Subcutaneous adipose tissue (tissue), 4 donors: ENCODE data around the gene OLFML2A. TPM values are rescaled to one million over a fixed set of nuclear protein-coding genes. Genes with fewer than 3 reads are reported as not detected.

ENCODE experiments used
- CTCF ChIP-seq: fragments of 450-650 bp; IDR thresholded peaks from one replicate; pipeline ENCODE4 v1.5.1; 2016; ENCODE audit warnings: low read depth, mild to moderate bottlenecking, control low read depth, antibody characterized with exemption, moderate library complexity
- total RNA-seq, 4 donors: library from RNA; depleted of rRNA; stranded (reverse); fragments of >200 nt; gene quantifications; one replicate each; pipeline ENCODE4 v1.1.0, GENCODE V29; 2016

OLFML2A gene
- total RNA-seq, 4 donors from 2014 or later, result 6.7 to 38.2 (median 12.5) TPM

- TF ChIP-seq CTCF, result no peak
These were observed 44.0 kb downstream of the OLFML2A start for GRCh38 chr9:124820698-124821623.

DNA sequence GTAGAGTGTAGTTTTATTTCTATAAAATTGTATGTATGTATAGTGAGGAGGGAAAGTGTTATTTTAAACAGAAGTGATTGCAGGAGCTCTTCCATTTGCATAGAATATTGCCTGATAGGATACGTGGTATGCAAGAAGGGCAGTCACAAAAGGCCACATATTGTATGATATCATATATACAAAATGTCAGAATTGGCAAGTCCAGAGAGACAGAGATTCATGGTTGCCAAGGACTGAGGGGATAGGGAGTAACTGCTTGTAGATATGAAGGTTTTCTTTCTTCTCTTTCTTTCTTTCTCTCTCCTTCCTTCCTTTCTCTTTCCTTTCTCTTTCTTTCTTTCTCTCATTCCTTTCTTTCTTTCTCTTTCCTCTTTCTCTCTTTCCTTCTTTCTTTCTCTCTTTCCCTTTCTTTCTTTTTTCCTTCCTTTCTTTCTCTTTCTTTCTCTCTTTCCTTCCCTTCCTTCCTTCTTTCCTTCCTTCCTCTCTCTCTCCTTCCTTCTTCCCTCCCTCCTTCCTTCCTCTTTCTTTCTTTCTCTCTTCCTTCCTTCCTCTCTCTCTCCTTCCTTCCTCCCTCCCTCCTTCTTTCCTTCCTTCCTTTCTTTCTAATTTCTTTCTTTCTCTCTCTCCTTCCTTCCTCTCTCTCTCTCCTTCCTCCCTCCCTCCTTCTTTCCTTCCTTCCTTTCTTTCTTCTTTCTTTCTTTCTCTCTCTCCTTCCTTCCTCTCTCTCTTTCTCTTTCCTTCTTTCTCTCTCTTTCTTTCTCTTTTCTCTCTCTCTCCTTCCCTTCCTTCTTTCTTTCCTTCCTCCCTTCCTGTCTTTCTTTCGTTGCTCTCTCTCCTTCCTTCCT is 51.8 kb downstream of the OLFML2A start:
- TF ChIP-seq CTCF, result no peak

DNA sequence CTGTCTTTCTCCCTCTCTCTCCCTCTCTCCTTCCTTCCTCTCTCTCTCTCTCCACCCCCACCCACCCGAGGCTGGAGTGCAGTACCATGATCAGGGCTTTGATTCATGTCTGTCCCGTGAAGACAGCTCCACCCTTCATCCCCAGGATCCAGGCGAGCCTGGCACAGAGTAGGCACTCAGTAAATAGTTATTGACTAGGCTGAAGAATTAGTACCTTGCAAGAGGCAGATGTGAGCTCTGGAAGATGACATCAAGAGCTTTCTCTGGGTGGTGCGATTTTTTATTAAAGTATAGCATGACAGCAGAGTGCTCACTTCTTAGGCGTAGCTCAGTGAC is 52.4 kb downstream of the OLFML2A start:
- no peak for TF ChIP-seq CTCF

DNA sequence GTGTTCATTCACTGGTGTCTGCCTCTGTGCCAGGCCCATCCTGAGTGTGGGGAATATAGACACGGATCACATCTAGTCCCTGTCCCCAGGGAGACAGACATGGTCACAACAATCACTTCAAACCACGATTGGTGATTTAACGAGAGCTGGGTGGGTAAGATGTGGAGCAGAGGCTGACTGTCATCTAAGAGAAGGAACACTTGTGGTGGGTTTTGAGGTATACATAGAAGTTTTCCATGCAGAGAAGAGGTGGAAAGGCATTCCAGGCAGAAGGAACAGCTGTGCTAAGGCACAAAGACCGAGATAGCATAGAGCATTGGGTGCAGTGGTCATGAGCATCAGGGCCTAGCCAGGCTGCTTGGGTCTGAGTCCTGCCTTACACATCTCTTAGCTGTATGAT is 53.7 kb downstream of the OLFML2A start:
- TF ChIP-seq CTCF, result no peak

DNA sequence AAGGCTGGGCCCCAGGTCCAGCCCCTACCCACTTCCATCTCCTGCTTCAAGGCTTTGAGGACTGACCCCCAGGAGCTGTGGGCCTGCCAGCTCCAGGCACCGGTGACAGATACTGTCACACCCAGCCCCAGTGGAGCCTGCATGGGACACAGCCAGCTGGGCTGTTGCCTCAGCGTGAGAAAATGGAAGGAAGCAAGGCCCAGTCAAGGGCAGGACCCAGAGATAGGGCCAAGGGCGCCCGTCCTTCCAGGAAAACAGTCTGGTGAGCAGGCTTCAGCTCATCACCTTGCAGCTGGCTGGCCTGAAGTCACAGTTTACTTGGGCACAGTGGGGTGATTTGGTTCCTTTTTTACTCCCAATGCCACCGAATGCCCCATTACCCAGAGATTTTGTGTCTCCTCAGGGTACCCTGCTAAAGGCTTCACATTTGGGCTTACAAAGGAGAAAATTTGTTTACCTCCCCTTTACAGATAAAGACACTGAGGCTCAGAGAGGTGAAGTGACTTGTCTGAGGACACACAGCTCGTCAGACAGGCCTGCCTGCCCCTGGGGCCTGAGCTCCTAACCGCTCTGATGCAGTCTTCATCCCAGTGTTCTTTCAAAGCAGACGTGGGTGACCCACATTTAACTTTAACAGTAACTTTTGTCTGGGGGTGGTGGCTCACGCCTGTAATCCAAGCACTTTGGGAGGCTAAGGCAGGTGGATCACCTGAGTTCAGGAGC is 54.9 kb downstream of the OLFML2A start:
- no peak for TF ChIP-seq CTCF

- TF ChIP-seq CTCF, result no peak
These were observed 57.7 kb downstream of the OLFML2A start for GRCh38 chr9:124834591-124834990.
